Left ventricle myocardium inferior (tissue), 1 donor: ENCODE data around the gene ROCK2. TPM values are rescaled to one million over a fixed set of nuclear protein-coding genes. Genes with fewer than 3 reads are reported as not detected.
"Not testable (repeated sequence)": the region's sequence is repeated elsewhere in the genome, so short reads cannot be mapped to it uniquely, and the experiment has no call there.

Experiments used
- DNase-seq: peaks from one replicate; pipeline ENCODE4 v3.0.0-alpha.2; 2020
- H3K27ac ChIP-seq: fragments of 200-600 bp; replicated peaks from 2 replicates; pipeline ENCODE4 v1.8.0; 2021
- H3K27me3 ChIP-seq: fragments of 200-600 bp; 2 replicates; pipeline ENCODE4 v1.8.0; 2021; ENCODE audit warnings: low read depth
- H3K36me3 ChIP-seq: fragments of 200-600 bp; 2 replicates; pipeline ENCODE4 v1.8.0; 2021
- H3K4me1 ChIP-seq: fragments of 200-600 bp; 2 replicates; pipeline ENCODE4 v1.8.0; 2021
- H3K4me3 ChIP-seq: fragments of 200-600 bp; 2 replicates; pipeline ENCODE4 v1.8.0; 2021; ENCODE audit warnings: mild to moderate bottlenecking, moderate library complexity
- H3K9me3 ChIP-seq: fragments of 200-600 bp; replicated peaks from 2 replicates; pipeline ENCODE4 v1.8.0; 2021
- intact Hi-C: fragments of 100-400 bp; cut with micrococcal nuclease; formaldehyde crosslinking; loops from one replicate; pipeline ENCODE4 v1.11.0; 2022
- total RNA-seq: library from RNA; stranded (reverse); fragmentation: NEBNext Ultra II Directional; extraction: Animal tissue kit (Norgen Biotek cat#: 25700); gene quantifications from one replicate; pipeline ENCODE4 v1.2.1, GENCODE V29; 2021
- TF ChIP-seq, protein P1 (sequence below): fragments of 200-600 bp; IDR thresholded peaks from 2 replicates; pipeline ENCODE4 v1.8.0; 2021; ENCODE audit warnings: antibody characterized with exemption, mild to moderate bottlenecking, borderline replicate concordance
- donor health status: DM: no; HTN: yes; CAD: no; lungs with severe emphysema.

The ROCK2 gene
- total RNA-seq, 1 donor from 2014 or later = 30.2 TPM

- Histone ChIP-seq H3K9me3 (no peaks in the 10 kb centered on the region), H3K27me3 (no peaks in the 10 kb centered on the region), H3K4me1 (peaks cover 28% of the 10 kb centered on the region), H3K36me3 (no peaks in the 10 kb centered on the region), H3K4me3 (no peak overlapping the region), H3K27ac (no peak overlapping the region)
- intact Hi-C loops = loop anchor here (5.0 kb wide), 1 partner anchor 103 kb away; the partner anchor contains the start of gene ROCK2
- no peak for DNase-seq
- TF ChIP-seq, protein P1, sequence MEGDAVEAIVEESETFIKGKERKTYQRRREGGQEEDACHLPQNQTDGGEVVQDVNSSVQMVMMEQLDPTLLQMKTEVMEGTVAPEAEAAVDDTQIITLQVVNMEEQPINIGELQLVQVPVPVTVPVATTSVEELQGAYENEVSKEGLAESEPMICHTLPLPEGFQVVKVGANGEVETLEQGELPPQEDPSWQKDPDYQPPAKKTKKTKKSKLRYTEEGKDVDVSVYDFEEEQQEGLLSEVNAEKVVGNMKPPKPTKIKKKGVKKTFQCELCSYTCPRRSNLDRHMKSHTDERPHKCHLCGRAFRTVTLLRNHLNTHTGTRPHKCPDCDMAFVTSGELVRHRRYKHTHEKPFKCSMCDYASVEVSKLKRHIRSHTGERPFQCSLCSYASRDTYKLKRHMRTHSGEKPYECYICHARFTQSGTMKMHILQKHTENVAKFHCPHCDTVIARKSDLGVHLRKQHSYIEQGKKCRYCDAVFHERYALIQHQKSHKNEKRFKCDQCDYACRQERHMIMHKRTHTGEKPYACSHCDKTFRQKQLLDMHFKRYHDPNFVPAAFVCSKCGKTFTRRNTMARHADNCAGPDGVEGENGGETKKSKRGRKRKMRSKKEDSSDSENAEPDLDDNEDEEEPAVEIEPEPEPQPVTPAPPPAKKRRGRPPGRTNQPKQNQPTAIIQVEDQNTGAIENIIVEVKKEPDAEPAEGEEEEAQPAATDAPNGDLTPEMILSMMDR = no peak
Measured at GRCh38 chr2:11239147-11239546, 105.3 kb downstream of the ROCK2 start.

DNA sequence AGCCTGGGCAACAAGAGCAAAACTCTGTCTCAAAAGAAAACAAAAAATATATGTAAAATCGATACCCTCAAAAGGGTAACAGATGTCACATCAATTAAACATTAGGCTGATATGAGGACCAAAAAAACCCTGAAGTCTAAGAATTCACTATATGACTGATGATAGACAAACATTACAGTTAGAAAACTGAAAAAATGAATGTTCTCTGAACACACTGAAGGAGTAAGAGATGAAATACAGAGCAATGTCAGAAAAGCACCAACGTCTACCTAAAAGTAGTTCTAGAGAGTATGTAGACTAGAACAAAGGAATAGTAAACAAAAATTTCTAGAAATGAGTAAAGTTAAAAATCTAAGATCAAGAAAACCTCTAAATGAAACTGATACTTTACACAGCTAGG is 107.3 kb downstream of the ROCK2 start:
- Histone ChIP-seq H3K27me3 (no peaks in the 10 kb centered on the region), H3K4me1 (peaks cover 34% of the 10 kb centered on the region), H3K4me3 (no peak overlapping the region), H3K36me3 (no peaks in the 10 kb centered on the region), H3K9me3 (no peaks in the 10 kb centered on the region), H3K27ac (no peak overlapping the region)
- intact Hi-C loops = loop anchor here (5.0 kb wide), 1 partner anchor 105 kb away; the partner anchor contains the start of gene ROCK2
- no peak for DNase-seq
- TF ChIP-seq, protein P1 = no peak

DNA sequence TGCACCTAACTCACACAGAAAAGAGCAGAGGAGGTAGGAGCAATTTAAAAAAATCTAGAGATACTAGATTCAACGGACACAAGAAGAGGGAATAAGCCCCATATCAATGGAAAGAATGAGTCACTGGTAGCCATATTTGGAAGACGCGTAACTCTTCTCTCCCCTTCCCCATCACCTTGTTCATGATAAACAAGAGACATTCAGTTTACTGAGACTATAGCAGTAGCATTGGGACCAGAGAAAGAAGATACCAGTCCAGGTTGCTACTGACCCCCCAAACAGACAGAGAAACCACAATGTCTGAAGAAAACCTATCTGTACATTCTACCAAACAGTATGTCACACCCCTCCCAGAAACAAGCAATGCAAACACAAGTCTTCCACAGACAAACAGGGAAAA is 108.1 kb downstream of the ROCK2 start:
- H3K36me3 ChIP-seq = no peaks in the 10 kb centered on the region
- H3K4me1 ChIP-seq = peaks cover 34% of the 10 kb centered on the region
- no peaks in the 10 kb centered on the region for H3K9me3 ChIP-seq

GRCh38 chr2:11235583-11235982 is 108.9 kb downstream of the ROCK2 start:
- DNase-seq = no peak
- Histone ChIP-seq H3K4me1 (peaks cover 34% of the 10 kb centered on the region), H3K27ac (no peak overlapping the region), H3K9me3 (no peaks in the 10 kb centered on the region), H3K27me3 (no peaks in the 10 kb centered on the region), H3K36me3 (no peaks in the 10 kb centered on the region), H3K4me3 (no peak overlapping the region)
- intact Hi-C loops = loop anchor here (2.0 to 5.0 kb wide), 2 partner anchors 107 to 177 kb away; partner anchors contain the start of gene ROCK2
- TF ChIP-seq, protein P1 = no peak

More for the DNA sequence above, 108.1 kb downstream of the ROCK2 start:
- no peak for DNase-seq
- no peak overlapping the region for H3K27ac ChIP-seq
- intact Hi-C loops = loop anchor here (5.0 kb wide), 1 partner anchor 106 kb away; the partner anchor contains the start of gene ROCK2
- TF ChIP-seq, protein P1 = no peak
- H3K4me3 ChIP-seq = no peak overlapping the region
- no peaks in the 10 kb centered on the region for H3K27me3 ChIP-seq

- no peak overlapping the region for H3K4me3 ChIP-seq
- TF ChIP-seq, protein P1 = peak; percentile 70
- peaks cover 29% of the 10 kb centered on the region for H3K4me1 ChIP-seq
- no peaks in the 10 kb centered on the region for H3K36me3 ChIP-seq
- intact Hi-C loops = loop anchor here (2.0 kb wide), 1 partner anchor 178 kb away; no protein-coding TSS in a partner anchor
- DNase-seq = no peak
- H3K27me3 ChIP-seq = no peaks in the 10 kb centered on the region
- no peak overlapping the region for H3K27ac ChIP-seq
- no peaks in the 10 kb centered on the region for H3K9me3 ChIP-seq
Measured at GRCh38 chr2:11234309-11234708, 110.1 kb downstream of the ROCK2 start.

DNA sequence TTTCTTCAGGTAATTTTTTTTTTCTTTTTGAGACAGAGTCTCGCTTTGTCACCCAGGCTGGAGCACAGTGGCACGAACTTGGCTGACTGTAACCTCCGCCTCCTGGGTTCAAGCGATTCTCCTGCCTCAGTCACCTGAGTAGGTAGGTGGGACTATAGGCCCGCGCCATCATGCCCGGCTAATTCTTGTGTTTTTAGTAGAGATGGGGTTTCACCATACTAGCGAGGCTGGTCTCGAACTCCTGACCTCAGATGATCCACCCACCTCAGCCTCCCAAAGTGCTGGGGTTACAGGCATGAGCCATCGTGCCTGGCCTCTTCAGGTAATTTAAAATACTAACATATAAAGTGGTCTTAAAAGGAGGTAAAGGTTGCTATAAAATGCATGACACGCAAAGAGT is 113.2 kb downstream of the ROCK2 start:
- H3K36me3 ChIP-seq, H3K27me3 ChIP-seq, H3K27ac ChIP-seq, H3K4me3 ChIP-seq, DNase-seq, H3K9me3 ChIP-seq, intact Hi-C loops: not testable (repeated sequence)
- H3K4me1 ChIP-seq = peaks cover 42% of the 10 kb centered on the region
